A673 (cell line): Measurements from ENCODE around the gene HOXA3. TPM values are rescaled to one million over a fixed set of nuclear protein-coding genes. Genes with fewer than 3 reads are reported as not detected.

Source experiments
- BruUV-seq: library from RNA; stranded (reverse); fragments of 400-500 nt; replicated peaks from 2 replicates; lab custom pipeline; 2021; lab: Mats Ljungman, UMichigan
- CTCF ChIA-PET: fragments of 300-600 bp; sonication (Branson Sonifier 250); formaldehyde crosslinking; loops from one replicate; lab custom pipeline; 2022; ENCODE audit warnings: antibody characterized with exemption; lab: Charles Lee
- POLR2A ChIA-PET: fragments of 300-600 bp; sonication (Branson Sonifier 250); formaldehyde crosslinking; loops from one replicate; lab custom pipeline; 2022; ENCODE audit warnings: antibody characterized with exemption; ENCODE audit not compliant: low non-redundant PET; lab: Charles Lee
- DNase-seq: peaks from one replicate; pipeline ENCODE4 v3.0.0-alpha.2; 2015; ENCODE audit warnings: low spot score
- H3K27ac ChIP-seq: fragments of 200-600 bp; sonication (generic); 2 replicates; pipeline ENCODE4 v1.5.1; 2016; ENCODE audit warnings: mixed run types, low read depth, mild to moderate bottlenecking, mixed read lengths, antibody characterized with exemption, low read length; ENCODE audit not compliant: poor library complexity, severe bottlenecking
- H3K27me3 ChIP-seq: fragments of 200-600 bp; sonication (generic); replicated peaks from 2 replicates; pipeline ENCODE4 v1.6.1; 2017; ENCODE audit warnings: mixed run types, low read depth, mild to moderate bottlenecking, mixed read lengths, antibody characterized with exemption, low read length; ENCODE audit not compliant: insufficient read depth, poor library complexity
- H3K36me3 ChIP-seq: fragments of 200-600 bp; sonication (generic); 2 replicates; pipeline ENCODE4 v1.6.1; 2016; ENCODE audit warnings: mixed run types, mild to moderate bottlenecking, mixed read lengths, antibody characterized with exemption, low read length; ENCODE audit not compliant: insufficient read depth, poor library complexity, severe bottlenecking
- H3K4me1 ChIP-seq: fragments of 200-600 bp; sonication (generic); 2 replicates; pipeline ENCODE4 v1.6.1; 2017; ENCODE audit warnings: mixed run types, mild to moderate bottlenecking, mixed read lengths, antibody characterized with exemption, low read length; ENCODE audit not compliant: insufficient read depth, poor library complexity, severe bottlenecking
- H3K4me3 ChIP-seq: fragments of 200-600 bp; sonication (generic); 2 replicates; pipeline ENCODE4 v1.5.1; 2016; ENCODE audit warnings: low read depth, mixed run types, mild to moderate bottlenecking, mixed read lengths, low read length; ENCODE audit not compliant: poor library complexity, severe bottlenecking
- H3K9me3 ChIP-seq: fragments of 200-600 bp; sonication (generic); 2 replicates; pipeline ENCODE4 v1.6.1; 2016; ENCODE audit warnings: mixed run types, low read depth, mild to moderate bottlenecking, mixed read lengths, antibody characterized with exemption, low read length; ENCODE audit not compliant: poor library complexity, severe bottlenecking
- CTCF ChIP-seq: fragments of 300-800, 200-600 bp; sonication (generic); conservative IDR thresholded peaks from 2 replicates; pipeline ENCODE4 v1.5.1; 2017; ENCODE audit warnings: low read depth, mild to moderate bottlenecking, antibody characterized with exemption, low read length, moderate library complexity, mixed read lengths
- EZH2 ChIP-seq: fragments of 200-600 bp; sonication (generic); IDR thresholded peaks from 2 replicates; pipeline ENCODE4 v1.6.1; 2017; ENCODE audit warnings: borderline replicate concordance, low read depth, mild to moderate bottlenecking, mixed read lengths, antibody characterized with exemption, low read length; ENCODE audit not compliant: poor library complexity, severe bottlenecking
- intact Hi-C: fragments of 100-400 bp; cut with micrococcal nuclease; formaldehyde crosslinking; loops from one replicate; pipeline ENCODE4 v1.10.0; 2022; ENCODE audit not compliant: unreplicated experiment
- total RNA-seq: library from RNA; stranded (reverse); gene quantifications from 2 replicates; pipeline ENCODE4 v1.2.3, GENCODE V29; 2021

Gene HOXA3
- total RNA-seq, 1 experiment from 2014 or later = not detected

DNA sequence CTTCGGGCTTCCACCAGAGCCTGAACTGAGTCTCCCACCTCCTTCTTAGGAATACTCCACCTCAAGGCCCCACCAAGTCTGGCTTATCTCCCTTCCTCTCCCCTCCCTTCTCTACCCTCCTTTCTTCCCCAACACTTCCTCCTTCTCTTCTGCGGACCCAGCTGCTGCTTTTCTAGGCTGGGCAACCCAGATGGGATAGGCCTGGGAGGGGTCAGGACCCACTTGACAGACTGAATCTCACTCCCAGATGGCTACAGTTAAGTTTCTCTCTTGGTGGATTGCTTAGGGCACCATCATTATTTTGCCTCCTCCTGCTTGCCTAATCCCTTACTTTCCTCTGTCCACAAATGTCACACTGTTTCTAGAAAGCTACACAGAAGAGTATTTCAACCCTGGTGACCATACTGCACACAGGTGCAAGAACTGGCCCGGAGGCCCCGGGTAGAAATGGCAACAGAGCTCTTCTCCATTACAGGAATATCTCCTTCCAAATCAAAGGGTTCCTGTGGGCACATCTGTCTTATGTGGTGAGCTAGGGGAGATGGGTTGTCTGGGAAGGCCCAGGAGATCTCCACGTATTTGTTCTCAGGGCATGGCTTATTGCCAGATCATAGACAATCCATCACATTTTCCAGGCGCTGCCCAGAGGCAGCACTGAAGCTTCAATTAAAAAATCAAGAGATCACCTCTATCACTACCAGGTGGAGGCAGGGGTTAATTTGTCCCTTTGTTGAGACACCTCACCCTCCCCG, 37.8 kb upstream of the HOXA3 start:
- ChIA-PET CTCF (no interaction called here), POLR2A (no interaction called here)
- Histone ChIP-seq H3K4me1 (no peaks in the 10 kb centered on the region), H3K27me3 (peaks cover 100% of the 10 kb centered on the region), H3K36me3 (no peaks in the 10 kb centered on the region), H3K27ac (no peak overlapping the region), H3K9me3 (no peaks in the 10 kb centered on the region), H3K4me3 (no peak overlapping the region)
- no TSS peak for BruUV-seq
- TF ChIP-seq EZH2 = no peak
- TF ChIP-seq CTCF = no peak
- intact Hi-C loops = no loop called here
- DNase-seq = no peak

- no peak overlapping the region for H3K27ac ChIP-seq
- no peak for DNase-seq
- TF ChIP-seq EZH2 (no peak), CTCF (no peak)
- no peaks in the 10 kb centered on the region for H3K36me3 ChIP-seq
- H3K9me3 ChIP-seq = no peaks in the 10 kb centered on the region
- H3K4me1 ChIP-seq = no peaks in the 10 kb centered on the region
- intact Hi-C loops = no loop called here
- ChIA-PET CTCF (no interaction called here), POLR2A (no interaction called here)
- H3K4me3 ChIP-seq = no peak overlapping the region
- no TSS peak for BruUV-seq
- peaks cover 100% of the 10 kb centered on the region for H3K27me3 ChIP-seq
Measured at GRCh38 chr7:27189295-27189996, 37.1 kb upstream of the HOXA3 start.

GRCh38 chr7:27188386-27189294, 36.3 kb upstream of the HOXA3 start:
- Histone ChIP-seq H3K27me3 (peaks cover 100% of the 10 kb centered on the region), H3K4me3 (no peak overlapping the region)
- POLR2A ChIA-PET = no interaction called here

More at GRCh38 chr7:27188386-27189294, 36.3 kb upstream of the HOXA3 start:
- Histone ChIP-seq H3K36me3 (no peaks in the 10 kb centered on the region), H3K4me1 (no peaks in the 10 kb centered on the region), H3K9me3 (no peaks in the 10 kb centered on the region), H3K27ac (no peak overlapping the region)
- no peak for TF ChIP-seq CTCF
- TF ChIP-seq EZH2 = peak; percentile 86
- intact Hi-C loops = no loop called here
- BruUV-seq = no TSS peak
- no peak for DNase-seq
- CTCF ChIA-PET = no interaction called here
